Colonic mucosa (tissue), 4 donors: ENCODE measurements around the gene MECP2. TPM values are rescaled to one million over a fixed set of nuclear protein-coding genes. Genes with fewer than 3 reads are reported as not detected.

Experiments used
- DNase-seq: peaks from one replicate; pipeline ENCODE4 v3.0.0-alpha.2; 2020
- H3K27ac ChIP-seq: fragments of 200-600 bp; one replicate; pipeline ENCODE4 v1.8.0; 2021
- H3K27me3 ChIP-seq: fragments of 200-600 bp; one replicate; pipeline ENCODE4 v1.8.0; 2021
- H3K36me3 ChIP-seq: fragments of 200-600 bp; one replicate; pipeline ENCODE4 v1.8.0; 2021
- H3K4me1 ChIP-seq: fragments of 200-600 bp; one replicate; pipeline ENCODE4 v1.8.0; 2021; ENCODE audit warnings: mild to moderate bottlenecking
- H3K4me3 ChIP-seq: fragments of 200-600 bp; one replicate; pipeline ENCODE4 v1.8.0; 2021
- H3K9ac ChIP-seq, 2 donors: one replicate each; pipeline ENCODE4 v1.7.0; 2013; ENCODE audit warnings: control low read depth in 2 of 2, low read depth in 2 of 2, low read length in 2 of 2
- H3K9me3 ChIP-seq: fragments of 200-600 bp; one replicate; pipeline ENCODE4 v1.8.0; 2021
- CTCF ChIP-seq: fragments of 200-600 bp; IDR thresholded peaks from one replicate; pipeline ENCODE4 v1.8.0; 2022; ENCODE audit warnings: antibody characterized with exemption, mild to moderate bottlenecking
- intact Hi-C: fragments of 100-400 bp; cut with DNase I; formaldehyde crosslinking; loops from one replicate; pipeline ENCODE4 v1.14.1; 2022
- total RNA-seq, 2 donors: library from RNA; stranded (reverse); fragmentation: NEBNext Ultra II Directional in 1 of 2; extraction: Animal tissue kit (Norgen Biotek cat#: 25700) in 1 of 2; gene quantifications; one replicate each; pipeline ENCODE4 v1.2.1, GENCODE V29; 2021
- donor health status: healthy.
- donor health status: DM: no; HTN: no; CAD: no.
- donor health status: DM: no; HTN: no; CAD: no.

MECP2 gene
- total RNA-seq, 2 donors from 2014 or later, result 28.3 to 29.7 TPM

GRCh38 chrX:154121207-154121606, 23.7 kb upstream of the MECP2 start:
- H3K27me3 ChIP-seq, result no peaks in the 10 kb centered on the region
- no peaks in the 10 kb centered on the region for H3K9me3 ChIP-seq
- H3K36me3 ChIP-seq, result no peaks in the 10 kb centered on the region
- no peak overlapping the region for H3K27ac ChIP-seq
- no peak overlapping the region for H3K9ac ChIP-seq
- DNase-seq, result no peak
- no peak for TF ChIP-seq CTCF
- no peak overlapping the region for H3K4me3 ChIP-seq
- no peaks in the 10 kb centered on the region for H3K4me1 ChIP-seq
- intact Hi-C loops, result no loop called here

- no peaks in the 10 kb centered on the region for H3K36me3 ChIP-seq
- H3K4me1 ChIP-seq, result no peaks in the 10 kb centered on the region
- no peak for TF ChIP-seq CTCF
- no peaks in the 10 kb centered on the region for H3K9me3 ChIP-seq
- intact Hi-C loops, result no loop called here
- no peak overlapping the region for H3K27ac ChIP-seq
- H3K4me3 ChIP-seq, result no peak overlapping the region
- no peak overlapping the region for H3K9ac ChIP-seq
- H3K27me3 ChIP-seq, result no peaks in the 10 kb centered on the region
- DNase-seq, result no peak
These were observed 23.1 kb upstream of the MECP2 start for GRCh38 chrX:154120567-154120966.

GRCh38 chrX:154117566-154117965, 20.0 kb upstream of the MECP2 start:
- Histone ChIP-seq H3K4me3 (no peak overlapping the region), H3K9ac (no peak overlapping the region), H3K27me3 (no peaks in the 10 kb centered on the region), H3K27ac (no peak overlapping the region), H3K36me3 (no peaks in the 10 kb centered on the region), H3K9me3 (no peaks in the 10 kb centered on the region), H3K4me1 (no peaks in the 10 kb centered on the region)
- no peak for TF ChIP-seq CTCF
- no peak for DNase-seq
- intact Hi-C loops, result no loop called here

GRCh38 chrX:154116426-154117211, 19.1 kb upstream of the MECP2 start:
- DNase-seq, result no peak
- Histone ChIP-seq H3K27ac (no peak overlapping the region), H3K9ac (no peak overlapping the region), H3K36me3 (no peaks in the 10 kb centered on the region), H3K4me1 (no peaks in the 10 kb centered on the region), H3K4me3 (no peak overlapping the region), H3K27me3 (no peaks in the 10 kb centered on the region), H3K9me3 (no peaks in the 10 kb centered on the region)
- no peak for TF ChIP-seq CTCF
- intact Hi-C loops, result no loop called here

- Histone ChIP-seq H3K27me3 (no peaks in the 10 kb centered on the region), H3K9ac (no peak overlapping the region), H3K36me3 (no peaks in the 10 kb centered on the region), H3K9me3 (no peaks in the 10 kb centered on the region), H3K4me1 (no peaks in the 10 kb centered on the region), H3K27ac (no peak overlapping the region), H3K4me3 (no peak overlapping the region)
- no peak for DNase-seq
- TF ChIP-seq CTCF, result no peak
- intact Hi-C loops, result no loop called here
These were observed 18.2 kb upstream of the MECP2 start for GRCh38 chrX:154115750-154116149.
